Measurements from ENCODE around the gene CBARP.

CBARP gene

GRCh38 chr19:1237754-1238368 is at the start of gene CBARP:
Gene CBARP (minus strand): TSS chr19:1238005. CDS start chr19:1236100, 1,905 bp downstream.
- FAIRE-seq: no peak

GRCh38 chr19:1286487-1287353 is 48.9 kb upstream of the CBARP start:
- no peak for FAIRE-seq

- FAIRE-seq: no peak
Observed at GRCh38 chr19:1285737-1286360, 48.0 kb upstream of the CBARP start, which contains the start of gene EFNA2. Gene EFNA2 (plus strand): TSS chr19:1285873. CDS start chr19:1286169, 296 bp downstream.

GRCh38 chr19:1284979-1285736 is 47.4 kb upstream of the CBARP start:
- FAIRE-seq: no peak

GRCh38 chr19:1284293-1284978 is 46.6 kb upstream of the CBARP start:
- no peak for FAIRE-seq

GRCh38 chr19:1283917-1284292 is 46.1 kb upstream of the CBARP start:
- FAIRE-seq: no peak

- FAIRE-seq: no peak
Observed at GRCh38 chr19:1283207-1283916, 45.6 kb upstream of the CBARP start.

GRCh38 chr19:1282588-1283206 is 44.9 kb upstream of the CBARP start:
- no peak for FAIRE-seq

- no peak for FAIRE-seq
Observed at GRCh38 chr19:1281569-1282287, 43.9 kb upstream of the CBARP start.

- FAIRE-seq: no peak
Observed at GRCh38 chr19:1280636-1281568, 43.1 kb upstream of the CBARP start.

- FAIRE-seq: no peak
Observed at GRCh38 chr19:1279782-1280341, 42.1 kb upstream of the CBARP start.

- FAIRE-seq: no peak
Observed at GRCh38 chr19:1278713-1279660, 41.2 kb upstream of the CBARP start.

- no peak for FAIRE-seq
Observed at GRCh38 chr19:1278074-1278473, 40.3 kb upstream of the CBARP start.

- no peak for FAIRE-seq
Observed at GRCh38 chr19:1277061-1277460, 39.3 kb upstream of the CBARP start.

- FAIRE-seq: no peak
Observed at GRCh38 chr19:1276628-1277022, 38.8 kb upstream of the CBARP start.

GRCh38 chr19:1275976-1276627 is 38.3 kb upstream of the CBARP start:
- no peak for FAIRE-seq

GRCh38 chr19:1275260-1275975 is 37.6 kb upstream of the CBARP start, which contains the start of gene FAM174C:
Gene FAM174C (plus strand): TSS chr19:1275530. CDS start chr19:1275550, 20 bp downstream.
- FAIRE-seq: no peak

Data from A204.1 (cell line).